Pancreas (tissue), 10 donors: ENCODE results near the gene DIAPH3. TPM values are rescaled to one million over a fixed set of nuclear protein-coding genes. Genes with fewer than 3 reads are reported as not detected.

Experiments
- ATAC-seq, 4 donors: fragments of 200-7000 bp; cut with Tn5 transposase; one replicate each; pipeline versions ENCODE4 v1.8.0 to v1.9.1; 2020; ENCODE audit warnings: mild to moderate bottlenecking in 4 of 4, moderate library complexity in 4 of 4
- DNase-seq, 6 donors: peaks; one replicate each; pipeline ENCODE4 v3.0.0-alpha.2; 2020
- FAIRE-seq: peaks from 2 replicates; lab custom pipeline; 2012; peaks lifted over from hg19 to GRCh38; lab: Jason Lieb, UNC
- H3K27ac ChIP-seq, 4 donors: fragments of 200-600 bp; sonication (generic); 1 replicate in 3 of 4; 2 replicates in 1 of 4; pipeline versions ENCODE4 v1.5.0 to v1.8.0; 2020
- H3K27me3 ChIP-seq, 4 donors: fragments of 200-600 bp; one replicate each; pipeline ENCODE4 v1.8.0; 2021
- H3K36me3 ChIP-seq, 3 donors: fragments of 200-600 bp; sonication (generic) in 1 of 3; one replicate each; pipeline versions ENCODE4 v1.5.0 to v1.8.0; 2020 to 2021
- H3K4me1 ChIP-seq, 3 donors: fragments of 200-600 bp; one replicate each; pipeline ENCODE4 v1.8.0; 2021
- H3K4me3 ChIP-seq, 4 donors: fragments of 200-600 bp; sonication (generic) in 2 of 4; one replicate each; pipeline versions ENCODE4 v1.5.0 to v1.8.0; 2020 to 2021
- H3K9me3 ChIP-seq, 4 donors: fragments of 200-600 bp; one replicate each; pipeline ENCODE4 v1.8.0; 2021
- CTCF ChIP-seq, 4 donors: fragments of 200-600 bp; sonication (generic) in 3 of 4; IDR thresholded peaks; one replicate each; pipeline versions ENCODE4 v1.5.0 to v1.8.0; 2021; ENCODE audit warnings: antibody characterized with exemption in 4 of 4
- WGBS, 2 donors: extraction: QIAGEN DNeasy Blood & Tissue Kit; methylation state at CpG; one replicate each; pipeline ENCODE4 v1.1.7; 2013; 5-methylcytosine and 5-hydroxymethylcytosine counted together
- intact Hi-C, 3 donors: fragments of 100-400 bp; cut with DNase I; formaldehyde crosslinking; loops; one replicate each; pipeline versions ENCODE4 v1.11.1 to v1.14.2; 2022
- polyA plus RNA-seq, 2 donors: library from polyadenylated mRNA; stranded (reverse); fragments of 200-250 nt; gene quantifications; one replicate each; pipeline ENCODE4 v1.2.3, GENCODE V29; 2013
- total RNA-seq, 6 donors: library from RNA; stranded (reverse); fragmentation: NEBNext Ultra II Directional in 4 of 6; extraction: Animal tissue kit (Norgen Biotek cat#: 25700) in 4 of 6; gene quantifications; one replicate each; pipeline versions ENCODE4 v1.2.1 to v1.2.4, GENCODE V29; 2021 to 2023
- donor health status: healthy with polysubstance abuse.
- donor health status: DM: no; HTN: no; CAD: no; lungs with moderate emphysema.
- donor health status: DM: no; HTN: no; CAD: no.
- donor health status: control.
- donor health status: control.
- donor health status: Bipolar disorder and iron deficiency.
- donor health status: DM: yes; HTN: yes; CAD: no.
- donor health status: DM: no; HTN: no; CAD: no.
- donor health status: DM: no; HTN: no; CAD: no.
- donor health status: DM: yes; HTN: yes; CAD: no.

The DIAPH3 gene
- total and polyA plus RNA-seq, 8 donors: 0.12 to 1.3 (median 0.42) TPM; not detected in 1

- no peaks in the 10 kb centered on the region for H3K27me3 ChIP-seq
- no peak for TF ChIP-seq CTCF (IDR thresholded peaks at IDR 0.05)
- no peaks in the 10 kb centered on the region for H3K36me3 ChIP-seq
- peaks cover 4 to 12% (median 10%) of the 10 kb centered on the region in 3 donors for H3K4me1 ChIP-seq
- FAIRE-seq: no peak
- intact Hi-C loops: no loop called here
- DNase-seq: no peak
- H3K27ac ChIP-seq: peak overlapping the region in 2 of 4 donors; percentile 93 to 95
- peak in 3 of 4 donors; percentile 4 to 33 (median 6) for ATAC-seq
- peak overlapping the region in 3 of 4 donors; percentile 43 to 74 (median 52) for H3K4me3 ChIP-seq
- no peaks in the 10 kb centered on the region for H3K9me3 ChIP-seq
- 28 to 41% methylated on average over 3 of the region's 3 CpGs for WGBS, 2 donors
Observed at GRCh38 chr13:60165391-60166099, 1.8 kb upstream of the DIAPH3 start.

GRCh38 chr13:60164234-60164889, 634 bp upstream of the DIAPH3 start:
- peaks cover 4 to 12% (median 10%) of the 10 kb centered on the region in 3 donors for H3K4me1 ChIP-seq
- H3K27ac ChIP-seq: peak overlapping the region; percentile 59 to 95 (median 88)
- H3K27me3 ChIP-seq: no peaks in the 10 kb centered on the region
- DNase-seq (no peak), FAIRE-seq (no peak), ATAC-seq (peak; percentile 27 to 55 (median 44))
- no peak for TF ChIP-seq CTCF (IDR thresholded peaks at IDR 0.05)
- H3K9me3 ChIP-seq: no peaks in the 10 kb centered on the region
- H3K36me3 ChIP-seq: no peaks in the 10 kb centered on the region
- peak overlapping the region; percentile 42 to 74 (median 48) for H3K4me3 ChIP-seq
- 2% methylated on average over 9 of the region's 9 CpGs for WGBS, 2 donors
- intact Hi-C loops: no loop called here

- TF ChIP-seq CTCF (IDR thresholded peaks at IDR 0.05): no peak
- intact Hi-C loops: no loop called here
Observed at GRCh38 chr13:60162096-60162495, 1.6 kb downstream of the DIAPH3 start.

GRCh38 chr13:60158321-60158801, 5.4 kb downstream of the DIAPH3 start:
- Histone ChIP-seq H3K27me3 (no peaks in the 10 kb centered on the region), H3K36me3 (no peaks in the 10 kb centered on the region), H3K4me3 (no peak overlapping the region), H3K9me3 (no peaks in the 10 kb centered on the region), H3K4me1 (peaks cover 0 to 3% (median 0%) of the 10 kb centered on the region in 3 donors), H3K27ac (no peak overlapping the region)
- no peak for DNase-seq
- intact Hi-C loops: no loop called here
- no peak for TF ChIP-seq CTCF (IDR thresholded peaks at IDR 0.05)
- no peak for ATAC-seq
- no peak for FAIRE-seq

More at GRCh38 chr13:60162096-60162495, 1.6 kb downstream of the DIAPH3 start:
- no peak for FAIRE-seq
- Histone ChIP-seq H3K27ac (no peak overlapping the region), H3K4me3 (no peak overlapping the region), H3K27me3 (no peaks in the 10 kb centered on the region), H3K9me3 (no peaks in the 10 kb centered on the region), H3K4me1 (peaks cover 0 to 12% (median 10%) of the 10 kb centered on the region in 3 donors), H3K36me3 (no peaks in the 10 kb centered on the region)
- ATAC-seq: no peak
- DNase-seq: no peak

- no peaks in the 10 kb centered on the region for H3K27me3 ChIP-seq
- H3K36me3 ChIP-seq: no peaks in the 10 kb centered on the region
- H3K4me1 ChIP-seq: no peaks in the 10 kb centered on the region
- FAIRE-seq (no peak), DNase-seq (no peak), ATAC-seq (no peak)
- intact Hi-C loops: no loop called here
- no peak for TF ChIP-seq CTCF (IDR thresholded peaks at IDR 0.05)
- H3K4me3 ChIP-seq: no peak overlapping the region
- H3K9me3 ChIP-seq: no peaks in the 10 kb centered on the region
- no peak overlapping the region for H3K27ac ChIP-seq
Observed at GRCh38 chr13:60155978-60156377, 7.8 kb downstream of the DIAPH3 start.
